DOHH2 (cell line): Measurements from ENCODE around the gene PFKL.

Source experiments
- H3F3A ChIP-seq: fragments of 200-600 bp; sonication (generic), shearing (Covaris generic); 2 replicates; pipeline ENCODE4 v1.6.0; 2016; ENCODE audit warnings: antibody characterized with exemption, mild to moderate bottlenecking; ENCODE audit not compliant: control insufficient read depth, insufficient read depth
- H3K27ac ChIP-seq: fragments of 200-600 bp; sonication (generic); 2 replicates; pipeline ENCODE4 v1.5.1; 2014; ENCODE audit warnings: low read depth, mild to moderate bottlenecking, low read length, moderate library complexity
- H3K27me3 ChIP-seq: fragments of 200-600 bp; sonication (generic); 2 replicates; pipeline ENCODE4 v1.6.1; 2014; ENCODE audit warnings: mild to moderate bottlenecking, low read length, mixed read lengths; ENCODE audit not compliant: control insufficient read depth
- H3K36me3 ChIP-seq: fragments of 200-600 bp; sonication (generic); 2 replicates; pipeline ENCODE4 v1.6.1; 2014; ENCODE audit warnings: mild to moderate bottlenecking, low read length, moderate library complexity, mixed read lengths; ENCODE audit not compliant: control insufficient read depth
- H3K4me1 ChIP-seq: fragments of 200-600 bp; sonication (generic); 2 replicates; pipeline ENCODE4 v1.6.1; 2014; ENCODE audit warnings: mild to moderate bottlenecking, low read length, mixed read lengths; ENCODE audit not compliant: control insufficient read depth
- H3K4me2 ChIP-seq: fragments of 200-600 bp; sonication (generic); 2 replicates; pipeline ENCODE4 v1.6.0; 2014; ENCODE audit warnings: mild to moderate bottlenecking, low read length, moderate library complexity
- H3K4me3 ChIP-seq: fragments of 200-600 bp; sonication (generic); 2 replicates; pipeline ENCODE4 v1.5.1; 2014; ENCODE audit warnings: mild to moderate bottlenecking, low read length, mixed read lengths
- H3K79me2 ChIP-seq: fragments of 200-600 bp; sonication (generic); 2 replicates; pipeline ENCODE4 v1.6.1; 2014; ENCODE audit warnings: mild to moderate bottlenecking, low read length, mixed read lengths; ENCODE audit not compliant: control insufficient read depth
- H3K9me2 ChIP-seq: fragments of 200-600 bp; sonication (generic); replicated peaks from 2 replicates; pipeline ENCODE4 v1.6.1; 2014; ENCODE audit warnings: mild to moderate bottlenecking, low read length, mixed read lengths; ENCODE audit not compliant: control insufficient read depth
- H3K9me3 ChIP-seq: fragments of 200-600 bp; sonication (generic); 2 replicates; pipeline ENCODE4 v1.6.1; 2014; ENCODE audit warnings: antibody characterized with exemption, low read length, mixed read lengths; ENCODE audit not compliant: control insufficient read depth, insufficient read depth
- H4K20me1 ChIP-seq: fragments of 200-600 bp; sonication (generic); 2 replicates; pipeline ENCODE4 v1.6.0; 2014; ENCODE audit warnings: low read depth, mild to moderate bottlenecking, antibody characterized with exemption, low read length, moderate library complexity; ENCODE audit not compliant: control insufficient read depth, insufficient read depth
- CTCF ChIP-seq: fragments of 200-600 bp; sonication (generic); IDR thresholded peaks from one replicate; pipeline ENCODE4 v1.5.1; 2014; ENCODE audit warnings: antibody characterized with exemption, mild to moderate bottlenecking, low read depth, low read length; ENCODE audit not compliant: poor library complexity, severe bottlenecking
- EZH2phosphoT487 ChIP-seq: fragments of 200-600 bp; sonication (generic); IDR thresholded peaks from 2 replicates; pipeline ENCODE4 v1.6.1; 2017; ENCODE audit warnings: borderline replicate concordance, mild to moderate bottlenecking, antibody characterized with exemption, low read length, moderate library complexity, mixed read lengths

The PFKL gene

GRCh38 chr21:44304011-44304616 lies 4.3 kb downstream of the PFKL start:
- no peak overlapping the region for H3K4me3 ChIP-seq
- no peak overlapping the region for H3K27ac ChIP-seq
- no peak overlapping the region for H3K4me2 ChIP-seq
- peaks cover 30% of the 10 kb centered on the region; the same call in 1 of the 2 replicates for H4K20me1 ChIP-seq
- H3K4me1 ChIP-seq, result peaks cover 45% of the 10 kb centered on the region
- H3K27me3 ChIP-seq, result no peaks in the 10 kb centered on the region
- no peaks in the 10 kb centered on the region for H3K9me3 ChIP-seq
- peaks cover 77% of the 10 kb centered on the region for H3K36me3 ChIP-seq
- TF ChIP-seq EZH2phosphoT487, result no peak
- TF ChIP-seq CTCF, result no peak
- H3K9me2 ChIP-seq, result no peaks in the 10 kb centered on the region
- H3F3A ChIP-seq, result peaks cover 3% of the 10 kb centered on the region
- H3K79me2 ChIP-seq, result peaks cover 74% of the 10 kb centered on the region

DNA sequence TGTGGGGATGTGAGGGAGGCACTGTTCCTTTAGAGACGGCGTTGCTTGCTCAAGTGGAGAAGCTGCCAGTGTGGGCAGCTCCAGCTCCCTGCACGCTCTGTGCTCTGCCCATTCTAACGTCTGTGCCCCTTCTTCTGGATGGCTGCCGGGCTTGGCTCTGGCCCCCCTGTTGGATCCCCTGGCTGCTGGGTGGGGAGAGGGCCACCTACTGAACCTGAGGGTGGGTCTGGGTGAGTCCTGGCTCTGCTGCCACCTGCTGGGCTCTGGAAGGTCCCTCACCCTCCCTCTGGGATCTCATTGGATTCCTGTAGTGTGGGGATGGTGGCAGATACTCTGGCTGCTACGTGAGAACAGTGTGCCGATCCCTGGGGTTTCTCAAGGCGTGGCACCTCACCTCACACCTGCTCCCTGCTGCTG lies 5.0 kb downstream of the PFKL start:
- peak; percentile 83 for TF ChIP-seq CTCF
- TF ChIP-seq EZH2phosphoT487, result no peak
- H3K27ac ChIP-seq, result no peak overlapping the region
- no peaks in the 10 kb centered on the region for H3K27me3 ChIP-seq
- no peak overlapping the region for H3K4me3 ChIP-seq
- peaks cover 30% of the 10 kb centered on the region; the same call in 1 of the 2 replicates for H4K20me1 ChIP-seq
- H3K9me2 ChIP-seq, result no peaks in the 10 kb centered on the region
- H3K4me1 ChIP-seq, result peaks cover 41% of the 10 kb centered on the region
- no peaks in the 10 kb centered on the region; the same call in 1 of the 2 replicates for H3F3A ChIP-seq
- no peaks in the 10 kb centered on the region for H3K9me3 ChIP-seq
- H3K4me2 ChIP-seq, result peak overlapping the region; percentile 20; the same call in 1 of the 2 replicates
- H3K79me2 ChIP-seq, result peaks cover 74% of the 10 kb centered on the region
- peaks cover 84% of the 10 kb centered on the region for H3K36me3 ChIP-seq

DNA sequence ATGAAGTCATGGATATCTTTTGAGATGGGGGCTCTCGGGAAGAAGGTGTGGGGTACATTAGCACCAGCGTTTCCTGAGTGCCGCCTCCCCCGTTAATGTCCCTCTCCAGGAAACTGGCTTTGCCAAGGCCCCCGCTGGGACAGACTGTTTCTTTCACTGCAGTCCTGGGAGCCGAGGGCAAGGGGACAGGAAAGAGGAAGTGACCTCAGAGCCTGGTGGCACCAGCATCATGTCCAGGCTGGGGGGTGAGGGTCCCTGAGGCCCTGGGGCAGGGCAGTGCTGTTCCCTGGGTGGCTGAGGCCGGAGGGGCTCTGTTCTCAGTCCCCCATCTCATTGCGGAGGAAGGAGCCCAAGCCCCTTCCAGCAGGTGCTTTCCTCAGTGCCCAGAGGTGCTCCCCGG lies 5.8 kb downstream of the PFKL start:
- H3K27ac ChIP-seq, result no peak overlapping the region
- peaks cover 41% of the 10 kb centered on the region for H3K4me1 ChIP-seq

More for the DNA sequence above, 5.8 kb downstream of the PFKL start:
- peaks cover 89% of the 10 kb centered on the region for H3K36me3 ChIP-seq
- peaks cover 29% of the 10 kb centered on the region; the same call in 1 of the 2 replicates for H4K20me1 ChIP-seq
- no peaks in the 10 kb centered on the region for H3K9me2 ChIP-seq
- no peaks in the 10 kb centered on the region; the same call in 1 of the 2 replicates for H3F3A ChIP-seq
- peaks cover 68% of the 10 kb centered on the region for H3K79me2 ChIP-seq
- H3K4me2 ChIP-seq, result no peak overlapping the region
- H3K27me3 ChIP-seq, result no peaks in the 10 kb centered on the region
- no peaks in the 10 kb centered on the region for H3K9me3 ChIP-seq
- H3K4me3 ChIP-seq, result no peak overlapping the region
- TF ChIP-seq CTCF (no peak), EZH2phosphoT487 (no peak)
